GM19467 (cell line): ENCODE results near the gene ACSF2.

Experiments
- ATAC-seq: cut with Tn5 transposase; IDR thresholded peaks from one replicate; pipeline ENCODE4 v1.9.1; 2021; ENCODE audit warnings: mild to moderate bottlenecking, moderate library complexity; ENCODE audit not compliant: unreplicated experiment

ACSF2 gene

DNA sequence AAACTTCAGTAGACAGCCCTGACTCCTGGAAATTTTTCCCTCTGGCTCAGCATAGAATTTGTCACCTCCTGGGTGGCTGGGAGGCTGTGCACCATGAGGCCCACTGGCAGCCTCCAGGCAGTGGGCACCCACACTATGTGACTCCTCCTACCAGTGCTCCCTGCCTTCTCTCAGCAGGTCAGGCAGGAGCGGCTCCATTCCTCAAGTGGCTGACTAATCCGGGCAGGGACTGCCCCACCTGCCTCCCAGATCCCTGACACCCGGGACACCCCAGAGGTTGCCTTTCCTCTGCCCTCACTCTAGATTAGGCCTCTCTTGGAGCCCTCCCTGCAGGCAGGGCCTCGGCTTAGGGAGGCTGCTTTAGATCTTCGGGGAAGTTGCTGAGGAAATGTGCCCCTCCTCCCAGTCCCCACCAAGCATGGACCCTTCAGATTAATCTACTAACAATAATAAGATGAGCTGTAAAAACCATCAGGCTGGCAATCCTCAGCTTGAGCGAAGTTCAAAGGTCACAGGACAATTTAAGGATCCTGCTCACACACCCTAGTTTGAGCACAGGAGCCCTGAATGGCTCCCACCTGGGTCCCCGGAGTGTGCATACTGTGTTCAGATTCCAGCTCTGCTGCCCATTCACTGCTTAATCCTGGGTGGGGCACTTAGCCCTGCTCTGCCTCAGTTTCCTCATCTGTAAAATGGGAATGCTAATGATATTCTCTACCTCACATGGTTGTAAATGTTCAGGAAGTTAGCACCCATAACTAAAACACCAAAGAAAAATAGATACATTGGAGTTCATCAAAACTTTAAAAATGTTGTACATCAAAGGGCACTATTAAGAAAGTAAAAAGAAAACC lies 72.2 kb downstream of the ACSF2 start:
- no peak for ATAC-seq

DNA sequence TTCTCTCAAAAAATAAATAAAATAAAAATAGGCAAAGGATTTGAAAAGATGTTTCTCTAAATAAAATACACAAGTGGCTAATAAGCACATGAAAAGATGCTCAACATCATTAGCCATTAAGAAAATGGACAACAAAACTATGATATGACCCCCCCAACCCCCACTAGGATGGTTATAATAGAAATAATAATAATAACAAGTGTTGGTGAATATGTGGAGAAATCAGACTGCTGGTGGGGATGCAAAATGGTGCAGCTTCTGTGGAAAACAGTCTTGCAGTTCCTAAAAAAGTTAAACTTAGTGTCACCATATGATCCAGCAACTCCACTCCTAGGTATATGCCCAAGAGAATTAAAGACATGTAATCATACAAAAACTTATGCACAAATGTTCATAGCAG lies 73.3 kb downstream of the ACSF2 start:
- ATAC-seq = no peak

GRCh38 chr17:50499721-50500120 lies 73.7 kb downstream of the ACSF2 start:
- ATAC-seq = no peak

GRCh38 chr17:50501054-50501453 lies 75.0 kb downstream of the ACSF2 start:
- no peak for ATAC-seq

- ATAC-seq = no peak
Observed at GRCh38 chr17:50502301-50502990, 76.4 kb downstream of the ACSF2 start.

DNA sequence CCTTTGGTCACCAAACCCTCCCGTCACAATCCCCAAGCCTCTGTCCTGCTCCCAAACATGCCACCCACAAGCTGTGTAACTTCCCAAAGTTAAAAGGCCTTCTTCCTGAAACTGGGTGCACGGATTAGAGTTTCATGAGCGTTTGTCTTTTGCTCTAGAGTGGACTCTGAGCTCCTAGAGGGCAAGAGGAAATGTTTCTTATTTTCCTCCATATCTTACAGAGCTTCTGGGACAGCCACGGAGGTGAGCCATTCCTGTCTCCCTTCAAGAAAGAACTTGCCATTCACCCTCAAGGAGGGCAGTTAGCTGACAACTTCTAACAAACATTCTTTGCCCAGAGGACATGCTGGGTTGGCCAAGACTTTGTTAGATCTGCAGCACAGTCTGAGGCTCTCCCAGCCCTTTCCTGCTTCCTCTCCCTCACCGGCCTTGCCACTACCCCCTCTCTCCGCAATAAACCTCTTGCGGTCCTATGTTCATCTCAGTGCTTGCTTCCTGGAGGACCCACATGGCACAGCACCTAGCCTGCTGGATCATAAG lies 79.6 kb downstream of the ACSF2 start:
- ATAC-seq = no peak

DNA sequence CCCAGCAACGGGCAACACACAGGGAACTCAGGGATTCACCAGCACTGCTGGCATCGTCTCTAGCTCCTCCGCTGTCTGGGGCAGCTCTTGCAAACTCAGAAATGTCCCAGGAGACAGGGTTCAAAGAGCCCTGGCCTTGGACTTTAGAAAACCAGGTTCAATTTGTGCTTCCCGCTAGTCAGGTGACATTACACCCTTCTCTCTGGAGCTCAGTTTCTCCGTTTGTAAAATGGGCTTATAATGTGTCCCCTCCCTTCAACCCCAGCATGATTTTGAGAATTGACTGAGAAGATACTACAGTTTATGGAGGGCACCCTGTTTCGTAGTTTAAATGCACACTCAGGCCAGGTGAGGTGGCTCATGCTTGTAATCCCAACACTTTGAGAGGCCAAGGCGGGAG lies 80.3 kb downstream of the ACSF2 start:
- no peak for ATAC-seq

GRCh38 chr17:50507871-50508572 lies 82.0 kb downstream of the ACSF2 start, which contains the start of gene MYCBPAP:
TSS of gene MYCBPAP (plus strand) at chr17:50508439. CDS start at chr17:50508675, 236 bp downstream.
- no peak for ATAC-seq

- no peak for ATAC-seq
Observed at GRCh38 chr17:50508573-50509460, 82.8 kb downstream of the ACSF2 start.

GRCh38 chr17:50511058-50511457 lies 85.0 kb downstream of the ACSF2 start:
- peak; percentile 60 for ATAC-seq

DNA sequence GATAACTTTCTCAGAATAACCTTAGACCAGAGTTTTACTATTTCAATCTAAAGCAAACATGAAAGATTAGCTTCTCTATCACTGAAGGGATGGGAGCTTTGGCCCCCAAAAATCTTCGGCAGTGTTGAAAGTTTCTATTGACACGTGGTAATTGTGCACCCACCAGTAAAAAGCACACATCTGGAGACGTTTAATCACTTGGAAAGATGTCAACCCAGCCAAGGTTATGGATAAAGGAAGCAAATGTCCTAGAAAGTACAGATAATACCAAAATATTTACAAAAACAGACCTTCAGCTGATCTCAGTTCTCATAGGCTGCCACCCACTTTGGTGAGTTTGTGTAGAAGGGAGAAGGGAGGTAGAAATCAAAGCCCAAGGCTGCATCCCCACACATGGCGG lies 87.5 kb downstream of the ACSF2 start:
- no peak for ATAC-seq

GRCh38 chr17:50514388-50514787 lies 88.4 kb downstream of the ACSF2 start:
- ATAC-seq = no peak

GRCh38 chr17:50514936-50515702 lies 89.1 kb downstream of the ACSF2 start:
- no peak for ATAC-seq

DNA sequence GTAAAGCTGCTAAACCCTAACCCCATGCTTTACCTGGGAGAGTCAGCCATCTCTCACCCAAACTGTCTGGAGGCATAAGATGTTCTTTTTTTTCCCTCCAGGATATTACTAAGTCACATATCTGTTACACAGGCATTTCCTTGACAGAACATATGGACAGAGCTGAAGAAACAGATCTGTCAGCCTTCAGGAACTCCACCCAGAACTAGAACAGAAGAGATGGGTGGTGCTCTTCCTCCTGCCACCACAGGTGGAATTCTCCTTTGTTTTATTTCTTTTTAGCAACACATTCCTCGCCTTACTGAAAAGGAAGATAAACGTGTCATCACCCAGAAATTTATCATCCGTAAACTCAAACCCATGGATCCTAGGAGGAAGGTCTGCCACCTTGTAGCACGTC lies 91.0 kb downstream of the ACSF2 start:
- ATAC-seq = no peak

DNA sequence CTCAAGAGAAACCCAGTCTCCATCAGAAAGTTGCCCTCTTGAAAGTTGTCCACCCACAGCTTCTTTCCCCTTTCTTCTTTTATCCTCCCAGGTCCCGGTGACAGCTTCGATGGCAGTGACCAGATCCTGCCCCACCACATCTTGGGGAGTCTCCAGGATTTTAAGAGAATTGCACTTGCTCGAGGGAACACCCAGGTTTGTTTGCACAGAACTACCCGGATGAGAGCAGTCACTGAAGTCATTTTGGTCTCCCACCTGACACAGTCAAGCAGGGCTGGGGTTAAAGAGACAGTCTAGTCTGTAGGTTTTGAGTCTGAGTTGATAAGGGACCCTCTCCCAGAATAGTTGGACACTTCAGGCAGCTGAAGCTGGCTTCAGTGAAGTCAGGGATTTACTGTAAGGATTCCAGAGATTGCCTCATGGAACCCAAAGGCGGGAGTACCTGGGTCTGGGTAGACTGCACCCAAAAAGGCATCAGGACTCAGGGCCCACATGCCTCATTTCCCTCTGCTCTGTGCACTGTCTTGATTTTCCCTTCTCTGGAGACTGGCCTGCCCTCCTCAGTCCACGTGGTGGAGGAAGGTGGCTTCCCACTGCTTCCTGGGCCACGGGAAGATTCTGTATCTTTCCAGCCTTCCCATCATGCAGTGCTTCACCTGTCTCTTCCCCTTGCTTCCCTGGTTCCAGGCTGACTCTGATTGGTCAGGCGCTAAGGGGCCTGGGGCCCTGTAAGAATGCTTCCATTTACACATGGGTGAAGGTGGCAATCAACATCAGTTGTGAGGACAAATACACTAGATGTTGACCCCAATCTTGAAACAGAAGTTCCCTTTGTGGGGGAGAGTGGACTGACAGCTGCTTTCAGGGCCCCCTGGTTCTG lies 91.7 kb downstream of the ACSF2 start:
- ATAC-seq = no peak

DNA sequence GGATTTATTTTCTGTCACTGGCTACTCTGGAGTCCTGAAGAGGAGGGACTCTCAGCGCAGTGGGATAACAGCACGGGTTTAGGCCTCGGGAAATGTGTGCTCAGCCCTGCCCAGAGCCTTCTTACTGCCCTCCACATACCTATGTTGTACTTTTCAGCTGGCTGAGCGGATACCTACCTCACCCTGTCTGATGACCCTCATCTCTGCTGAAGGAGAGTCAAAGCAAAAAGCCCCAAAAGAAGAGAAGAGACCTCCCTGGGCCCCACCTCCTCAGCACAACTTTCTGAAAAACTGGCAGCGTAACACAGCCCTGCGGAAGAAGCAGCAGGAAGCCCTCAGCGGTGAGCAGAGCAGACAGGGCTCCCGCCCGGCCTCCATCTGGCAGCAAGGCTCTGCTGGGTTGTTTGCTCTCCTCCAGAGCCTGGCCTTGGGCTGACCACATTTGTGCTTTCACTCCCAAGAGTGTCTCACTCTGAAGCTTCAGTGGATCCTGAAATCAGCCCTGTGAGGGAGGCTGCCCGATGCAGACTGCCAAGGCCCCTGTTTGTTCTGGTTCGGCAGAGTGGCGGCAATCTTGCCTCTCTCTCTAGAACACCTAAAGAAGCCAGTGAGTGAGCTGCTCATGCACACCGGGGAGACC lies 92.5 kb downstream of the ACSF2 start:
- no peak for ATAC-seq

GRCh38 chr17:50519141-50519834 lies 93.3 kb downstream of the ACSF2 start:
- no peak for ATAC-seq

DNA sequence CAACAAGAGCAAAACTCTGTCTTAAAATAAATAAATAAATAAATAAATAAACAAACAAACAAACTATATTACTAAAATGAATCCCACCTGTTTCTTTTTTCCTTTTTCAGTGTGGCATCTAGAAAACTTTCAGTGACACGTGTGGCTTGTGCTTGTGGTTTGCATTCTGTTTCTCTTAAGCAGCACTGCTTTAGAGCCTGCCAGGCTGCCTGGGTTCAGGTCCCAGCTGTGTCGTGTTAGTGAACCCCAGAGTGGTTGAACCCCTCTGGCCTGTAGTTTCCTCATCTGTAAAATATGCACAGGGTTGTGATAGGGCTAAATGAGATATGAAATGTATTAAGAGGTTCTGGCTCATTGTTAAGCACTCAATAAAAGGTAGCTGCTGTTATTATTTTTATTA lies 94.5 kb downstream of the ACSF2 start:
- ATAC-seq = no peak
